Stimulated activated naive CD8-positive, alpha-beta T cell treated with anti-CD3 and anti-CD28 coated beads, Interleukin-15, Interleukin-2, amounts not matched to agents 100 ng/mL and 50 ng/mL, for 24 hours (primary cell): ENCODE results near the gene MYPN.

Experiments
- H3K27ac Mint-ChIP-seq: one replicate; pipeline ENCODE4 v1.8.0; 2021; ENCODE audit warnings: mild to moderate bottlenecking, mixed read lengths
- H3K27me3 Mint-ChIP-seq: one replicate; pipeline ENCODE4 v1.8.0; 2021; ENCODE audit warnings: mixed read lengths
- H3K36me3 Mint-ChIP-seq: one replicate; pipeline ENCODE4 v1.8.0; 2021; ENCODE audit warnings: low read depth, mixed read lengths
- H3K4me1 Mint-ChIP-seq: one replicate; pipeline ENCODE4 v1.8.0; 2021; ENCODE audit warnings: low read depth, mixed read lengths
- H3K4me3 Mint-ChIP-seq: one replicate; pipeline ENCODE4 v1.8.0; 2021; ENCODE audit warnings: mild to moderate bottlenecking, mixed read lengths
- H3K9me3 Mint-ChIP-seq: one replicate; pipeline ENCODE4 v1.8.0; 2021; ENCODE audit warnings: mixed read lengths

MYPN gene

GRCh38 chr10:68158031-68158430, 48.7 kb downstream of the MYPN start:
- Mint-ChIP-seq H3K27me3 (peaks cover 9% of the 10 kb centered on the region), H3K36me3 (no peaks in the 10 kb centered on the region), H3K27ac (no peak overlapping the region), H3K4me1 (no peaks in the 10 kb centered on the region), H3K9me3 (no peaks in the 10 kb centered on the region), H3K4me3 (no peak overlapping the region)

DNA sequence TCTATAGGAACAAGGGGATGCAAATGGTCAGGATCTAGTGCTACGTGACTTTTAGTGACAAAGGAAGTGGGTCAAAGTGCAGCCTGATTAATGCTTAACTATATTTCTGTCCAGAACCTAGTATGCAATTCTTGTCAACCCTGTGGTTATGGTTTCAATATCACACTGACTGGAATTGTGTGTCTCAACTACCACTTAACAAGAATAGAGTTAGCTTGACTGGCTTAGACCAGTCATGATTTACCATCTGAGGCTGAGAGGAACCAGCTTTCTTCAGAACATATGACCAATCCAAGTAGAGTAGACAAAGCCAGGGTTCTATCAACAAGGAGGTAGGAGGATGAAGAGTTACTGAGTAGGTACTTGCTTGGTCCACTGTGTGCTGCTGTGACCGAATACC, 54.4 kb downstream of the MYPN start:
- Mint-ChIP-seq H3K27ac (no peak overlapping the region), H3K4me3 (no peak overlapping the region), H3K27me3 (peaks cover 4% of the 10 kb centered on the region), H3K36me3 (no peaks in the 10 kb centered on the region), H3K4me1 (no peaks in the 10 kb centered on the region), H3K9me3 (no peaks in the 10 kb centered on the region)

DNA sequence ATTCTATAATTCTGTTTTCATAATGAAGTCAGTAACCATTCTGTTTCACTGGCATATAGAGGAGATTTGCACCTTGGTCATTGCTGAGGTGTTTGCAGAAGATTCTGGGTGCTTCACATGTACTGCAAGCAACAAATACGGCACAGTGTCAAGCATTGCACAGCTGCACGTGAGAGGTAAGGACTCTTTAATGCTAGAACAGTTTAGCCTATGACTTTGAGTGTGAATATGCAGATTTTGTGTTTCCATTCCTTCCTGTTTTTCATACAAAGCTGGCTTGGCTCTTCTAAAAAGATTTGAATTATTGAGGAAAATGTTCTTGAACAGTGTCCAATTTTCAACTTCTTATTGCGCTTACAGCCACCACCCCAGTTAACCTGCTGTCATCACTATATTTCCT, 56.4 kb downstream of the MYPN start:
- no peaks in the 10 kb centered on the region for H3K4me1 Mint-ChIP-seq
- peaks cover 4% of the 10 kb centered on the region for H3K27me3 Mint-ChIP-seq
- no peaks in the 10 kb centered on the region for H3K36me3 Mint-ChIP-seq
- no peak overlapping the region for H3K4me3 Mint-ChIP-seq
- H3K27ac Mint-ChIP-seq, result no peak overlapping the region
- no peaks in the 10 kb centered on the region for H3K9me3 Mint-ChIP-seq

DNA sequence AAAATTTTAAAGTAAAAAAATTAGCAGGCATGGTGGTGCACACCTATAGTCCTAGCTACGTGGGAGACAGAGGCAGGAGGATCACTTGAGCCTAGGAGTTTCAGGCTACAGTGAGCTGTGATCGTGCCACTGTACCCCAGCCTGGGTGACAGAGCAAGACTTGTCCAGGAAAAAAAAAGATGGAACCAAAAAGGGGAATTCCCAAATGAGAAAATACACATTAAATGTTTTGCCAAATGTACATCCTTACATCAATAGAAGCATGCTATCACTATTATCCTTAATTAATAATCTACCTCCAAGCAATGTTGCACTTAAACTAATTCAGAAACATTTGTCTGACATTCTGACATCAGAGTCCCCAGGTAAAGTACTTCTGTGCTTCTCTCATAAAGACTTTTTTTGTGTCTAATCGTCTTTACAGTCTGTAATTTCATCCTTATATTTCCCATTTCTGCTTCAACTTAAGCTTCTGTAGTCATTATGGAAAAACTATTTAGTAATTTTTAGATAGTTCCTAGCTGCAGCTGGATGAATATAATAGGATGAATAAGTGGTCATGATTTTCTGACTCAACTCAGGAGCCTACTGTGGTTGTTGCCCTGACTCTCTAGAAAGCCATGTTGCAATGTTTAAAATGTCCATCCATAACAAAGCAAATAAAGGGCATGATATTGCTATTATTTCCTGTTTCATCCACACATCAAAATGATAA, 57.7 kb downstream of the MYPN start:
- H3K27ac Mint-ChIP-seq, result no peak overlapping the region
- H3K36me3 Mint-ChIP-seq, result no peaks in the 10 kb centered on the region

GRCh38 chr10:68167586-68168189, 58.4 kb downstream of the MYPN start:
- no peak overlapping the region for H3K4me3 Mint-ChIP-seq
- H3K27ac Mint-ChIP-seq, result no peak overlapping the region
- H3K36me3 Mint-ChIP-seq, result no peaks in the 10 kb centered on the region
- H3K27me3 Mint-ChIP-seq, result no peaks in the 10 kb centered on the region
- no peaks in the 10 kb centered on the region for H3K9me3 Mint-ChIP-seq
- no peaks in the 10 kb centered on the region for H3K4me1 Mint-ChIP-seq

More for the DNA sequence above, 57.7 kb downstream of the MYPN start:
- no peaks in the 10 kb centered on the region for H3K27me3 Mint-ChIP-seq
- H3K4me3 Mint-ChIP-seq, result no peak overlapping the region
- H3K9me3 Mint-ChIP-seq, result no peaks in the 10 kb centered on the region
- H3K4me1 Mint-ChIP-seq, result no peaks in the 10 kb centered on the region

GRCh38 chr10:68171539-68172080, 62.3 kb downstream of the MYPN start:
- Mint-ChIP-seq H3K36me3 (no peaks in the 10 kb centered on the region), H3K4me1 (no peaks in the 10 kb centered on the region), H3K27ac (no peak overlapping the region), H3K27me3 (no peaks in the 10 kb centered on the region), H3K9me3 (no peaks in the 10 kb centered on the region), H3K4me3 (no peak overlapping the region)

DNA sequence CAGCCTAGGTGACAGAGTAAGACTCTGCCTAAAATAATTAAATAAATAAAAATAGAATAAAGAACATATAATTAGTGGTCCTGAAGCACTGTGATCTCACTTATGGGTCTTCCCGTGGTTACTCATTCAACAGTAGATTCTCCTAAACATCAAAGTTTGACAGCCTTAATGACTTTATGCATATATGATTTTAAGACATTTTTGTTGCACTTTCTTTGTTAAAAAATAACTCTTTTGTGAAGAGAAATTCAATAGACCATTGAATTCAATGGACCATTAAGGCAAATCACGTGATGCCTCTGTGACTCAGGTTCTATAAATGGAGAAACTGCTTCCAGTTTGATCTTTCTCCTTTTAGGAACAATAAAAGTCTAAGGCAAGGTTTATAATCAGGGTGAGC, 63.0 kb downstream of the MYPN start:
- Mint-ChIP-seq H3K27me3 (no peaks in the 10 kb centered on the region), H3K27ac (no peak overlapping the region), H3K9me3 (no peaks in the 10 kb centered on the region), H3K4me3 (no peak overlapping the region), H3K36me3 (no peaks in the 10 kb centered on the region), H3K4me1 (no peaks in the 10 kb centered on the region)

GRCh38 chr10:68175949-68176348, 66.7 kb downstream of the MYPN start:
- Mint-ChIP-seq H3K36me3 (no peaks in the 10 kb centered on the region), H3K27ac (no peak overlapping the region)

GRCh38 chr10:68176797-68177196, 67.5 kb downstream of the MYPN start:
- no peak overlapping the region for H3K27ac Mint-ChIP-seq
- no peak overlapping the region for H3K4me3 Mint-ChIP-seq
- H3K27me3 Mint-ChIP-seq, result no peaks in the 10 kb centered on the region
- no peaks in the 10 kb centered on the region for H3K4me1 Mint-ChIP-seq
- H3K36me3 Mint-ChIP-seq, result no peaks in the 10 kb centered on the region
- no peaks in the 10 kb centered on the region for H3K9me3 Mint-ChIP-seq

More at GRCh38 chr10:68175949-68176348, 66.7 kb downstream of the MYPN start:
- no peaks in the 10 kb centered on the region for H3K27me3 Mint-ChIP-seq
- no peaks in the 10 kb centered on the region for H3K9me3 Mint-ChIP-seq
- no peaks in the 10 kb centered on the region for H3K4me1 Mint-ChIP-seq
- no peak overlapping the region for H3K4me3 Mint-ChIP-seq

GRCh38 chr10:68178592-68178991, 69.3 kb downstream of the MYPN start:
- Mint-ChIP-seq H3K9me3 (no peaks in the 10 kb centered on the region), H3K36me3 (no peaks in the 10 kb centered on the region), H3K4me3 (no peak overlapping the region)

DNA sequence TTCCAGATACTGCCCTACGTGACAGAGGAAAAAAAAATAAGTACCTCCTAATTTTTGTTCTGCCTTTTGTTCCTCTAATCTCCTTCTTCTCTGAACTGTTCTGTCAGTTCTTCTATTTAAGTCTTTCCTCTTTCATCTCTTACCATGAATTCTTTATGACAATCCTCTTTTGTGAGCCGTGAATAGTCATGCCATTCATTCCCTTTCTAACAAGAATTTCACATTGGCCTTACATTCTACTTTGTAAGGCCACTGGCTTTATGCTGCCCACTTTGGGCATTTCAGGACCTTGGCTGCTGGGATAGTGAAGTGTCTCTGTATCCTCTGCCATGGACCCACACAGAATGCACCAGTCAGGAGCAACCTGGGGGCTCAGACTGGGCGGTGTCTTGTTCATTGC, 69.7 kb downstream of the MYPN start:
- no peaks in the 10 kb centered on the region for H3K4me1 Mint-ChIP-seq
- no peaks in the 10 kb centered on the region for H3K9me3 Mint-ChIP-seq
- no peak overlapping the region for H3K4me3 Mint-ChIP-seq
- no peaks in the 10 kb centered on the region for H3K36me3 Mint-ChIP-seq
- peaks cover under 1% of the 10 kb centered on the region for H3K27me3 Mint-ChIP-seq
- no peak overlapping the region for H3K27ac Mint-ChIP-seq

More at GRCh38 chr10:68178592-68178991, 69.3 kb downstream of the MYPN start:
- no peaks in the 10 kb centered on the region for H3K27me3 Mint-ChIP-seq
- H3K4me1 Mint-ChIP-seq, result no peaks in the 10 kb centered on the region
- no peak overlapping the region for H3K27ac Mint-ChIP-seq

- H3K36me3 Mint-ChIP-seq, result no peaks in the 10 kb centered on the region
- no peak overlapping the region for H3K27ac Mint-ChIP-seq
- H3K4me3 Mint-ChIP-seq, result no peak overlapping the region
- H3K27me3 Mint-ChIP-seq, result peaks cover 7% of the 10 kb centered on the region
- no peaks in the 10 kb centered on the region for H3K4me1 Mint-ChIP-seq
- no peaks in the 10 kb centered on the region for H3K9me3 Mint-ChIP-seq
Observed at GRCh38 chr10:68180490-68180889, 71.2 kb downstream of the MYPN start.

DNA sequence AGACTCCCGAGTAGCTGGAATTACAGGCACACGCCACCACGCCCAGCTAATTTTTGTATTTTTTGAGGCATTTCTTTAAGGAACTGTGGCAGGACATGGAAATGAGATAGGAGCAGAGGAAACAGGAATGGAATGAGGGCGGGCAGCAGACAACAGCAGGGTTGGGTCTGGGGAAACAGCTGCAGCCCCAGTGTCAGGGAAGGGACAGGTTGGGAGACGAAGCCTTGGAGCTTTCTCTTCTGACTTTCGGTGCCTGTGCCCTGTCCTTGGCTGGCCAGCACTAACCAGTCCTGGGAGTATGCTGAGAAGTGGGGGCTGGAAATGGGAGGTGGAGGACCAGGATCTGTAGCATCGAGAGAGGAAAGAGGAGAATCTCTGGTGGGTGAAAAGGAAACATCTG, 75.3 kb downstream of the MYPN start:
- Mint-ChIP-seq H3K4me1 (no peaks in the 10 kb centered on the region), H3K4me3 (no peak overlapping the region), H3K9me3 (no peaks in the 10 kb centered on the region), H3K27ac (no peak overlapping the region), H3K27me3 (peaks cover 19% of the 10 kb centered on the region), H3K36me3 (no peaks in the 10 kb centered on the region)

GRCh38 chr10:68185085-68185484, 75.8 kb downstream of the MYPN start:
- Mint-ChIP-seq H3K4me1 (no peaks in the 10 kb centered on the region), H3K9me3 (no peaks in the 10 kb centered on the region), H3K27ac (no peak overlapping the region), H3K4me3 (no peak overlapping the region), H3K36me3 (no peaks in the 10 kb centered on the region), H3K27me3 (peaks cover 19% of the 10 kb centered on the region)

DNA sequence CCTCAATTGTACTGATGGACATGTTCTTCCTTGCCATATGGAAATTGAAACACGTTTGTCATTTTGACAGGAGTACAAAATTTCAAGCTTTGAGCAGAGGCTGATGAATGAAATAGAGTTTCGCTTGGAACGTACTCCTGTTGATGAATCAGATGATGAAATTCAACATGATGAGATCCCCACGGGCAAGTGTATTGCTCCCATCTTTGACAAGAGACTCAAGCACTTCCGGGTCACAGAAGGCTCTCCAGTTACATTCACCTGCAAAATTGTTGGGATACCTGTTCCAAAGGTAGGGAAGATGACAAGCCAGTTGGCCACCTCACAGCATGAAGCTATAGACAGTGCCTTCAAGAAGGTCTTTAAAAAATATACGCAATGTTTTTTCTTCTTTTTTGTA, 79.5 kb downstream of the MYPN start:
- Mint-ChIP-seq H3K27me3 (peaks cover 36% of the 10 kb centered on the region), H3K9me3 (no peaks in the 10 kb centered on the region), H3K36me3 (no peaks in the 10 kb centered on the region), H3K4me1 (no peaks in the 10 kb centered on the region), H3K27ac (no peak overlapping the region), H3K4me3 (no peak overlapping the region)

- peaks cover 27% of the 10 kb centered on the region for H3K27me3 Mint-ChIP-seq
- H3K9me3 Mint-ChIP-seq, result no peaks in the 10 kb centered on the region
- H3K4me1 Mint-ChIP-seq, result no peaks in the 10 kb centered on the region
- H3K36me3 Mint-ChIP-seq, result no peaks in the 10 kb centered on the region
- no peak overlapping the region for H3K4me3 Mint-ChIP-seq
- H3K27ac Mint-ChIP-seq, result no peak overlapping the region
Observed at GRCh38 chr10:68192113-68192512, 82.8 kb downstream of the MYPN start.
